BLaER1 (cell line): ENCODE data around the gene VEGFC.

ENCODE experiments used
- H3K27ac ChIP-seq: shearing (Covaris generic); formaldehyde crosslinking; 2 replicates; pipeline ENCODE4 v1.8.1; 2022
- H3K27me3 ChIP-seq: shearing (Covaris generic); formaldehyde crosslinking; 2 replicates; pipeline ENCODE4 v1.8.1; 2022
- H3K36me3 ChIP-seq: shearing (Covaris generic); formaldehyde crosslinking; 2 replicates; pipeline ENCODE4 v1.8.1; 2022
- H3K4me1 ChIP-seq: shearing (Covaris generic); formaldehyde crosslinking; 2 replicates; pipeline ENCODE4 v1.8.1; 2022
- H3K4me2 ChIP-seq: shearing (Covaris generic); formaldehyde crosslinking; 2 replicates; pipeline ENCODE4 v1.8.1; 2022
- H3K4me3 ChIP-seq: shearing (Covaris generic); formaldehyde crosslinking; 2 replicates; pipeline ENCODE4 v1.8.1; 2022
- H3K9ac ChIP-seq: shearing (Covaris generic); formaldehyde crosslinking; 2 replicates; pipeline ENCODE4 v1.8.1; 2022
- H3K9me3 ChIP-seq: shearing (Covaris generic); formaldehyde crosslinking; 2 replicates; pipeline ENCODE4 v1.8.1; 2022
- H4K20me1 ChIP-seq: shearing (Covaris generic); formaldehyde crosslinking; 2 replicates; pipeline ENCODE4 v1.8.1; 2022
- Cebpa-rat ChIP-seq: shearing (Covaris generic); IDR thresholded peaks from 2 replicates; pipeline ENCODE4 v1.8.1; 2022

Gene VEGFC

DNA sequence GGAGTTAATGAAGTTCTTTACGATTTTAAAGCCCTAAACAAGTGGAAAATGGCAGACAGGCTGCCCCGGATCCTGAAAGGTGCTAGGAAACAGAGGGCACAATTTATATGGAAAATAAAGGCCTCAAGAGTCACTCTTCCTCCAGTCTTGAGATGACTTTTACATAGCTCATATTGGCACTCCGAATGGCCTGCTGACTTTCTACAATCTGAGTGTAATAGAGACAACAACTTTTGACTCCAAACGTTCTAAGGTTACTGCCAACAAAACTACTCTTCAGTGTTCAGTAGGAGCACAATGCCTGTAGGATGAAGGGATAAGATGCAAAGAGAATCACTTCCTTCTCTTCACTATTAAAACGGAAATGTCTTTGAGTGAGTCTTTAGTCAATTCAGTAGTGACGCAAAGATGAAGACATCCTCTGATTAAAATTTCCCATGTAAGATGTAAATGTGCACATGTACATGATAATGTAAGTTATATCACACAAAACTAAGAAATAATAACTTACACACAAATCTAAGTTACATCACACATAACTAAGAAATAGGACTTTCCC is 40.5 kb downstream of the VEGFC start:
- no peak overlapping the region for H3K4me2 ChIP-seq
- H3K4me1 ChIP-seq: no peaks in the 10 kb centered on the region
- H3K4me3 ChIP-seq: no peak overlapping the region
- H3K9me3 ChIP-seq: no peaks in the 10 kb centered on the region
- no peaks in the 10 kb centered on the region for H4K20me1 ChIP-seq
- no peaks in the 10 kb centered on the region for H3K27me3 ChIP-seq
- H3K27ac ChIP-seq: no peak overlapping the region
- no peak for TF ChIP-seq Cebpa-rat
- no peak overlapping the region for H3K9ac ChIP-seq
- no peaks in the 10 kb centered on the region for H3K36me3 ChIP-seq

DNA sequence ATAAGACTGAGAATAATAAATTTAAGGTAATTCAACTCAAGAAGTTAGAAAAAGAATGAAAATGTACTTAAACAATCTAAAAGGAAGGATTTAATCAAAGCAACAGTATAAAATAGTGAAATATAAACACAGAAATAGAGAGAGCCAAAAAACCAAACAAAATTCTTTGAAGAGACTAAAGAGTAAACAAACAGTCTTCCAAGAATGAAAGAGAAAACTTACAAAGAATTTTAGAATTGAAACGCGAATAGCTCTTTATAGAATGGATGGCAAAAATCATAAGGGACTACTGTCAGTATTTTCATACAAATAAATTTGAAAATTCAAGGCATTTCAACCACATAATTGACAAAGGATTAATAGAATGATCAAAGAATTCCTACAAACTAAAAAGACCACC is 41.7 kb downstream of the VEGFC start:
- Histone ChIP-seq H3K9me3 (no peaks in the 10 kb centered on the region), H3K4me1 (no peaks in the 10 kb centered on the region), H3K4me3 (no peak overlapping the region), H4K20me1 (no peaks in the 10 kb centered on the region), H3K4me2 (no peak overlapping the region), H3K36me3 (no peaks in the 10 kb centered on the region), H3K27ac (no peak overlapping the region), H3K9ac (no peak overlapping the region), H3K27me3 (no peaks in the 10 kb centered on the region)
- TF ChIP-seq Cebpa-rat: no peak

DNA sequence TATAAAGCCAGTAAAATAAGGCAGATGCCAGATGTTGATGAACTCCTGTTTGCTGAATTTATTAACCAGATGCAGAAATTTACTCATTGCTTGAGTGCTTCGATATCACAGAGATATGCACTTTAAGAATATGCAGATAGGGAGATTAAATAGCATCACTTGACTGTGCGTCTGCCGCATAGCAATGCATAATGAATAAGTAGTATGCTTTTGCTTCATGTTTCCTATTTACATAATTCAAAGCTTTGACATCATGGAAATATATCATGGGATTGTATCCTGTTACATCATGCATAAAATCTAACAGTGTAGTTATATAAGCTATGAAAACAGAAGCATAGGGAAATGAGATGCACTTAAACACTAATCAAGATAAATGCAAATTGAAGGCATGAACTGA is 45.9 kb downstream of the VEGFC start:
- Histone ChIP-seq H3K9me3 (no peaks in the 10 kb centered on the region), H4K20me1 (no peaks in the 10 kb centered on the region), H3K4me1 (peaks cover 5% of the 10 kb centered on the region; the same call in 1 of the 2 replicates), H3K36me3 (no peaks in the 10 kb centered on the region), H3K4me2 (no peak overlapping the region), H3K27ac (no peak overlapping the region), H3K4me3 (no peak overlapping the region), H3K9ac (no peak overlapping the region), H3K27me3 (no peaks in the 10 kb centered on the region)
- no peak for TF ChIP-seq Cebpa-rat

DNA sequence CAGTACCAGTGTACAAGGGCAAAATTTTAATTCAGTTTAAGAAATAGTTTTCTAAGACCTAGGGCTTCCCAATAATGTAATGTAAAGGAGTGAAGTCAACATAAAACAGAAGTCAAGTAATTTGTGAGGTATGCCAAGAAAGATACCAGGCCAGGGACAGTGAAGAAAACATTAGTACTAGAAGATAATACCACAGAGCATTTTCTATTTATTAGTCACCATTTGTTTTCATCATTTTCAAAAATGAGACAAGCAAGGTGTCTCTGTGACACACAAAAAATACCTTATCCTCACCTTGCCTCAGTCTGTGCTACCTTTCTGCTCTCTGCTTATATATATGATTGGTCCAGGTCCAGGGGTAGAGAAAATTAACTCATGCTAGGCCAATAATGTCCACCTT is 46.8 kb downstream of the VEGFC start:
- Histone ChIP-seq H3K27ac (no peak overlapping the region), H3K4me2 (no peak overlapping the region), H3K27me3 (no peaks in the 10 kb centered on the region), H3K9ac (no peak overlapping the region), H3K4me3 (no peak overlapping the region), H3K4me1 (peaks cover 5% of the 10 kb centered on the region; the same call in 1 of the 2 replicates), H4K20me1 (no peaks in the 10 kb centered on the region), H3K36me3 (no peaks in the 10 kb centered on the region), H3K9me3 (no peaks in the 10 kb centered on the region)
- TF ChIP-seq Cebpa-rat: no peak

DNA sequence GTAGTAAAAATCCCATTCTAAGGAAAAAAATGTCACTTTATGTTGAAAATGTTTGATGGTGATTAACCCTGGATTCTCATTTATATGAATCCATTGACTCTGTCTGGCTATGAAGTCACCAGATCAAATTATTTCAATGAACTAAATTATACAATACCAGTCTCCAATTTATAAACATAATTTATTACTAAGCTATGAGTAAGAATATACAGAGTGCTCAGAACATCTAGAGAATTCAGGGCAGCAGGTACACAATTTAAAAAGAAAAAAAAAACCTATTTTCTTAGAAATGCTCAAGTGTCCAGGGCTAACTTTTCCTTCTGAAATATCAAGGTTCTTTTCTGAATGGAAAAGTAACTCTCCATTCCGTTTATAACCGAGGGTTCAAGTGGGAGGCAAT is 48.6 kb downstream of the VEGFC start:
- no peak for TF ChIP-seq Cebpa-rat
- H3K4me2 ChIP-seq: no peak overlapping the region

DNA sequence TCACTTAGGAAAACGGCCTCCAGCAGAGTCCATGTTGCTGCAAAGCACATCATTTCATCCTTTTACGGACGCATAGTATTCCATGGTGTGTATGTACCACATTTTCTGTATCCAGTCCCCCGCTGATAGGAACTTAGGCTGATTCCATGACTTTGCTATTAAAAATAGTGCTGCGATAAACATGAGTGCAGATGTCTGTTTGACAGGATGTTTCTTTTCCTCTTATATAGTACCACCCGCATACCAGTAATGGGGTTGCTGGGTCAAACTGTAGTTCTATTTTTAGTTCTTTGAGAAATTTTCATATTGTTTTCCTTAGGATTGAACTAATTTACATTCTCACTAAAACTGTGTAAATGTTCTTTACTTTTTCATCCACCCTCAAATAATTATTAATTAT is 50.5 kb downstream of the VEGFC start:
- Histone ChIP-seq H3K4me1 (peaks cover 5% of the 10 kb centered on the region; the same call in 1 of the 2 replicates), H3K27ac (no peak overlapping the region), H3K9ac (no peak overlapping the region), H3K36me3 (no peaks in the 10 kb centered on the region), H3K27me3 (no peaks in the 10 kb centered on the region), H3K9me3 (no peaks in the 10 kb centered on the region), H4K20me1 (no peaks in the 10 kb centered on the region), H3K4me2 (0 out of 2 replicates have a peak overlapping the region, but pooled peaks have one; percentile 12), H3K4me3 (no peak overlapping the region)
- TF ChIP-seq Cebpa-rat: no peak

More for the DNA sequence above, 48.6 kb downstream of the VEGFC start:
- no peaks in the 10 kb centered on the region for H4K20me1 ChIP-seq
- peaks cover 5% of the 10 kb centered on the region; the same call in 1 of the 2 replicates for H3K4me1 ChIP-seq
- H3K27me3 ChIP-seq: no peaks in the 10 kb centered on the region
- no peak overlapping the region for H3K27ac ChIP-seq
- no peaks in the 10 kb centered on the region for H3K36me3 ChIP-seq
- no peak overlapping the region for H3K4me3 ChIP-seq
- H3K9ac ChIP-seq: no peak overlapping the region
- H3K9me3 ChIP-seq: no peaks in the 10 kb centered on the region

DNA sequence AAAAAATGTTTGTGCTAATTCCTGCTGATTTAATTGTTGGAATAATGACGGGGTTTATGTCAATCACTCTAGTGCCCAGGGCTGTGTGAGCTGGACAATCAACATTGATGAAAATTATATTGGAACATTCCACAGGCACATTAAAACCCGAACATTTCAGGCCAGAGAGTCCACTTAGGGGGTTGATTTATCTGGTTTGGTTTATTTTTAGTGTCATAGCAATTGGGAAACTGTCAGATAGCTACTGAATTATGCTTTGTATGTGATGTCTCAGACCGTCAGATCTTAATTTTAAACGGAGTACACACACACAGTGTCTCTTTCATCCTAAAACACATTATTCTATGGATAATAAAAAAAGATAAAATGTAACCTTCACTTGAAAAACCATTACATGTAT is 51.5 kb downstream of the VEGFC start:
- Histone ChIP-seq H3K27me3 (no peaks in the 10 kb centered on the region), H3K4me2 (no peak overlapping the region), H4K20me1 (no peaks in the 10 kb centered on the region)

DNA sequence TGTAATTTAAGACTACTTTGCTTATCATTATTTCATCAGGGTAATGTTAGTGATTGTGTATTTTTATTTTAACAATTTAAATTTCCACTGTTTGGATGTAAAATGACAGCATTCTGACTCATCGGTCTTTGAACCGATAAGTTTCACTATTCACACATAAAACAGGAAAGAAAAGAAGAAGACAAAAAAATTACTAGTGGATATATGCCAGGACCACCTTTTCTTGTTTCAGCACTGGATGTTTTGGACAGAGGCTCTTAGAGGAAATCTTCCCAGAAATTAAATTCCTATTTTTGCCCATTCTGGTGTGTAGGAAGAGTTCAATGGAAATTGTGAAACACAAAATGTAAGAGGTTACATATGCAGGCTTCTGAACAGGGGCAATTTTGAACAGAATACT is 57.4 kb downstream of the VEGFC start:
- Histone ChIP-seq H3K9me3 (no peaks in the 10 kb centered on the region), H3K27me3 (no peaks in the 10 kb centered on the region), H3K27ac (no peak overlapping the region), H3K4me1 (no peaks in the 10 kb centered on the region), H3K4me2 (no peak overlapping the region), H4K20me1 (no peaks in the 10 kb centered on the region), H3K9ac (no peak overlapping the region), H3K36me3 (no peaks in the 10 kb centered on the region), H3K4me3 (no peak overlapping the region)
- TF ChIP-seq Cebpa-rat: no peak

More for the DNA sequence above, 51.5 kb downstream of the VEGFC start:
- H3K4me3 ChIP-seq: no peak overlapping the region
- peaks cover 5% of the 10 kb centered on the region; the same call in 1 of the 2 replicates for H3K4me1 ChIP-seq
- H3K36me3 ChIP-seq: no peaks in the 10 kb centered on the region
- no peak overlapping the region for H3K9ac ChIP-seq
- no peak for TF ChIP-seq Cebpa-rat
- H3K27ac ChIP-seq: no peak overlapping the region
- no peaks in the 10 kb centered on the region for H3K9me3 ChIP-seq

DNA sequence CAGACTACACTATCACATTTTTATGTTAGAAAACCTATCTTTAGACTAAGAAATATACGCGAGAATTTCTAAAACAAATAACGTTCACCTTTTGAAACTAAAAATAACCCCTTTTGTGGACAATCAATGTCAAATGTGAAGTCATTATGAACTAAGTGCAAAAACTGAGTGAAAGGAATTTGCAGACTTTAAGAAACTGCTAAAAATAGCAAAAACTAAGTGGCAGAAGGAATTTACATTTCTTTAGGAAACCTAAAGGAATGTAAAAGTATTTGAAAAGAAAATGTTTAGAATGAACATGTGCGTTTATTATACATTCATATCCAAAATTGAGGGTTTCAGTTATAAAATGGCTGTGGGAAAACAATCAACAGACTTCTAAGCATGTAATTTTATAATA is 58.3 kb downstream of the VEGFC start:
- no peak overlapping the region for H3K27ac ChIP-seq
- no peaks in the 10 kb centered on the region for H3K4me1 ChIP-seq
- H3K9me3 ChIP-seq: no peaks in the 10 kb centered on the region
- H3K9ac ChIP-seq: no peak overlapping the region
- H4K20me1 ChIP-seq: no peaks in the 10 kb centered on the region
- no peaks in the 10 kb centered on the region for H3K27me3 ChIP-seq
- H3K4me3 ChIP-seq: no peak overlapping the region
- no peak overlapping the region for H3K4me2 ChIP-seq
- H3K36me3 ChIP-seq: no peaks in the 10 kb centered on the region
- TF ChIP-seq Cebpa-rat: no peak

DNA sequence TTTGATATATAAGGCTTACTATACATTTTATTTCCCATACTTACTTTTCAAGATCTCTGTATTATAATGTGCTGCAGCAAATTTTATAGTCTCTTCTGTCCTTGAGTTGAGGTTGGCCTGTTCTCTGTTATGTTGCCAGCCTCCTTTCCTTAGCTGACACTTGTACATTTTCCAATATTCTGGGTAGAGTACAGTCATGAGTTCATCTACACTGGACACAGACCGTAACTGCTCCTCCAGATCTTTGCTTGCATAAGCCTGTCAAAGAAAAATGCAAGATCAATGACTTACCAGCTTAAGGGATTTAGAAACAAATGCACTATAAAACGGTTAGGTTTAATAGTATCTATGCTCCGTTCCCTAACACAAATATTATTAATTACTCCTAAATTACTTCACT is 63.2 kb downstream of the VEGFC start:
- Histone ChIP-seq H3K4me2 (no peak overlapping the region), H3K36me3 (no peaks in the 10 kb centered on the region), H3K4me3 (no peak overlapping the region), H3K9ac (no peak overlapping the region), H3K4me1 (no peaks in the 10 kb centered on the region), H3K27me3 (no peaks in the 10 kb centered on the region), H4K20me1 (no peaks in the 10 kb centered on the region), H3K27ac (no peak overlapping the region), H3K9me3 (no peaks in the 10 kb centered on the region)
- no peak for TF ChIP-seq Cebpa-rat

DNA sequence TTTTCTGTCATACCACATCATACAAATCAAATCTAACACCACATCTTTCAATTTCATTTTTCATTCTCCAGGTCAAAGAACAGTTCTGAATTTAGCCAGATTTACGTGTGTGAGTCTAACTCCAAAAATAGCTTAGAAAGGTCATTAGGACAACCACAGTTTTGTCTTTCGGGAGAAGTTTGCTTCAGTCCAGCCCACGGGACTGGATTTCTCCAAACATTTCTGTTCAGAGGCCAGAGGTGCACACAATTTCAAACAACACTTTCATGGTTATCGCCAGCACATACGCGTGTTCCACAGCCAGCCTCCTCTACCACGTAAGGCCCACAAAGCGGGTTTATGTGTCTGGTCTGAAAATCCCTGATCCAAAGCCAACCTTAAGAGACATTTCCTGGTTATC is 65.9 kb downstream of the VEGFC start:
- Histone ChIP-seq H3K9me3 (no peaks in the 10 kb centered on the region), H3K9ac (no peak overlapping the region)

More for the DNA sequence above, 65.9 kb downstream of the VEGFC start:
- TF ChIP-seq Cebpa-rat: no peak
- H3K4me1 ChIP-seq: no peaks in the 10 kb centered on the region
- H3K27me3 ChIP-seq: no peaks in the 10 kb centered on the region
- no peak overlapping the region for H3K4me2 ChIP-seq
- H3K27ac ChIP-seq: no peak overlapping the region
- H3K4me3 ChIP-seq: no peak overlapping the region
- no peaks in the 10 kb centered on the region for H4K20me1 ChIP-seq
- no peaks in the 10 kb centered on the region for H3K36me3 ChIP-seq
